ENCODE data around the gene CHN1.

The CHN1 gene

GRCh38 chr2:175015340-175015739 lies 10.2 kb upstream of the CHN1 start:
- H3K4me3 ChIP-seq (ENCODE audit: control insufficient read depth, low read depth, low read length), result no peak overlapping the region
- TF ChIP-seq, protein P1, sequence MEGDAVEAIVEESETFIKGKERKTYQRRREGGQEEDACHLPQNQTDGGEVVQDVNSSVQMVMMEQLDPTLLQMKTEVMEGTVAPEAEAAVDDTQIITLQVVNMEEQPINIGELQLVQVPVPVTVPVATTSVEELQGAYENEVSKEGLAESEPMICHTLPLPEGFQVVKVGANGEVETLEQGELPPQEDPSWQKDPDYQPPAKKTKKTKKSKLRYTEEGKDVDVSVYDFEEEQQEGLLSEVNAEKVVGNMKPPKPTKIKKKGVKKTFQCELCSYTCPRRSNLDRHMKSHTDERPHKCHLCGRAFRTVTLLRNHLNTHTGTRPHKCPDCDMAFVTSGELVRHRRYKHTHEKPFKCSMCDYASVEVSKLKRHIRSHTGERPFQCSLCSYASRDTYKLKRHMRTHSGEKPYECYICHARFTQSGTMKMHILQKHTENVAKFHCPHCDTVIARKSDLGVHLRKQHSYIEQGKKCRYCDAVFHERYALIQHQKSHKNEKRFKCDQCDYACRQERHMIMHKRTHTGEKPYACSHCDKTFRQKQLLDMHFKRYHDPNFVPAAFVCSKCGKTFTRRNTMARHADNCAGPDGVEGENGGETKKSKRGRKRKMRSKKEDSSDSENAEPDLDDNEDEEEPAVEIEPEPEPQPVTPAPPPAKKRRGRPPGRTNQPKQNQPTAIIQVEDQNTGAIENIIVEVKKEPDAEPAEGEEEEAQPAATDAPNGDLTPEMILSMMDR (IDR thresholded peaks at IDR 0.05; ENCODE audit: control insufficient read depth, insufficient read depth, low read depth, low read length, missing control alignments), result no peak
- no peak for DNase-seq (ENCODE audit: low read depth)

GRCh38 chr2:175012516-175012915 lies 7.3 kb upstream of the CHN1 start:
- DNase-seq (ENCODE audit: low read depth), result no peak
- H3K4me3 ChIP-seq (ENCODE audit: control insufficient read depth, low read depth, low read length), result no peak overlapping the region
- TF ChIP-seq, protein P1 (IDR thresholded peaks at IDR 0.05; ENCODE audit: control insufficient read depth, insufficient read depth, low read depth, low read length, missing control alignments), result no peak

DNA sequence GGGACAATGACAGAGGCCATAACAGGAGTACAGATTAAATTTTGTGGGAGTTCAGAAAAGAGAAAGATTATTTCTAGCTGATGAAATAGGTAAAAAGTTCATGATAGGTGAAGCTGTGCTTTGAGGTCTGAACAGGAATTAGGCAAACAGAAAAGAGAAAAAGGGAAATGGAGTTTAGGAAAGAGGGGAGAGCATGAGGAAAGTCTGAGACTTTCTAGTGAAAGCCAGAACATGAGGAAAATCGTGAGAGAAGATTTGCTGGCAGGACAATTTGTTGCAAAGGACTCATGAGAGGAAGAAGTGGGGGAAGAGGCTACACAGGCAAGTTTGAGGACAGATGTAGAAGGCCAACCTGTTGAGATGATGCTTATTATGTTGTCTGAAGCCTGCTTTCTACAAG lies 6.3 kb upstream of the CHN1 start:
- TF ChIP-seq, protein P1 (IDR thresholded peaks at IDR 0.05; ENCODE audit: control insufficient read depth, insufficient read depth, low read depth, low read length, missing control alignments), result no peak
- H3K4me3 ChIP-seq (ENCODE audit: control insufficient read depth, low read depth, low read length), result no peak overlapping the region
- DNase-seq (ENCODE audit: low read depth), result no peak

DNA sequence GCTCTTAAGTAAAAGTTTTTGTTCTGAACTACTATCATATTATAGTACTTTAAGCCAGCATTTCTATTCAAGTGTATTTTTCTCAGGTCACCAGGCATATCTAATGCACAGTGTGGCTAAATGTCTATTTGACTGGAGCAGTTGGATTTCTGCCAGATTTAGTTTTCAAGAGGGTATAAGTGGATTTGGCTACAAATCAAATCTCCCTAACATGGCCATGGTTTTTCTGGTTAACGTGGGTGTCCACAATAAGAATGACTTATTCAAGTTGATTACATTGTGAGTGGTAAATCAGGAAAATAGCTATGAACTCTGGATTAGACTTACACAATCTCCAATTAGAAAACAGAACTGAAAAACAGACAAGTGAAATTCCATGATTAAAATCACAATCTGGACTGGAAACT lies 5.7 kb upstream of the CHN1 start:
- DNase-seq (ENCODE audit: low read depth), result no peak
- TF ChIP-seq, protein P1 (IDR thresholded peaks at IDR 0.05; ENCODE audit: control insufficient read depth, insufficient read depth, low read depth, low read length, missing control alignments), result no peak

GRCh38 chr2:175009917-175010621 lies 4.9 kb upstream of the CHN1 start:
- TF ChIP-seq, protein P1 (IDR thresholded peaks at IDR 0.05; ENCODE audit: control insufficient read depth, insufficient read depth, low read depth, low read length, missing control alignments), result no peak
- no peak overlapping the region for H3K4me3 ChIP-seq (ENCODE audit: control insufficient read depth, low read depth, low read length)

More for the DNA sequence above, 5.7 kb upstream of the CHN1 start:
- no peak overlapping the region for H3K4me3 ChIP-seq (ENCODE audit: control insufficient read depth, low read depth, low read length)

GRCh38 chr2:175008801-175009495 lies 3.8 kb upstream of the CHN1 start:
- TF ChIP-seq, protein P1 (IDR thresholded peaks at IDR 0.05; ENCODE audit: control insufficient read depth, insufficient read depth, low read depth, low read length, missing control alignments), result no peak
- no peak for DNase-seq (ENCODE audit: low read depth)
- no peak overlapping the region for H3K4me3 ChIP-seq (ENCODE audit: control insufficient read depth, low read depth, low read length)

More at GRCh38 chr2:175009917-175010621, 4.9 kb upstream of the CHN1 start:
- no peak for DNase-seq (ENCODE audit: low read depth)

All from AG09309 (cell line).